ENCODE data around the gene C20orf204.

Gene C20orf204

GRCh38 chr20:64056639-64056888, 20.6 kb downstream of the C20orf204 start:
- no peak for DNase-seq (ENCODE audit: low spot score)

GRCh38 chr20:64056889-64057627, 21.1 kb downstream of the C20orf204 start:
- no peak for DNase-seq (ENCODE audit: low spot score)

GRCh38 chr20:64057628-64058498, 21.9 kb downstream of the C20orf204 start:
- peak; percentile 87 for DNase-seq (ENCODE audit: low spot score)

DNA sequence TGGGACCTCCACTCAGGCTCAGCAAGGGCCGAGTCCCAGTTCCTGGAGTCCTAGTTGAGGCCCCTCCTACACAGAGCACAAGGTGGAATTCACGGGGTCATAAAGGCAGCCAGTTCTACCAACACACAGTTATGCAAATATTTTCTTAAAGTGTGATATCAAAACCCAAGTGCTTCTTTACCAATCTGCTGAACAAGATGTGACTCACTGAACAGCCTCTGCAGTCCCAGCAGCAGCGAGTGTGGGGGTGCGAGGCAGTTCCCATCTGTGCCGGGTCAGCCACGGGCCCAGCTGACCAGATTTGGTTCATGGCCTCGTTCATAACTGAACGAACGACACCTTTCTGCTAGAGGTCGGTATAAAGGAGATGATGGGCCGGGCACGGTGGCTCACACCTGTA, 22.6 kb downstream of the C20orf204 start:
- DNase-seq (ENCODE audit: low spot score) = no peak

DNA sequence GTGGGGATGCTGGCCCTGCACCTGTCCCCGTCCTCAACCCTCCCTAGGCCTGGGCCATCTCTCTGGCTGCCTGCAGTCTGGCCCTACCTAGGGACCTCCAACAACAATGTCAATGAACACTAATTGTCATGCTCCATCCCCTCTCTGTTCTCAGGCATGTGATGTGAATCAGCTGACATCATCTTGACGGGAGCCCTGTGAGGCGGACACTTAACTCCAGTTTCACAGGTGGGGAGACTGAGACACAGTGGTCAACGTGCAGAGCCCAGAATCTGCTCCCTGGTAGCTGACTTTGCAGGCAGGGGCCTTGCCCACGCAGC, 26.3 kb downstream of the C20orf204 start:
- no peak for DNase-seq (ENCODE audit: low spot score)

- DNase-seq (ENCODE audit: low spot score) = peak; percentile 94
Observed at GRCh38 chr20:64062596-64063388, 26.8 kb downstream of the C20orf204 start, which contains the start of gene TCEA2. TCEA2 (plus strand) TSS chr20:64063198; CDS start chr20:64063313, 115 bp downstream.

GRCh38 chr20:64063389-64064144, 27.6 kb downstream of the C20orf204 start:
- no peak for DNase-seq (ENCODE audit: low spot score)

- DNase-seq (ENCODE audit: low spot score) = no peak
Observed at GRCh38 chr20:64064145-64064698, 28.2 kb downstream of the C20orf204 start.

DNA sequence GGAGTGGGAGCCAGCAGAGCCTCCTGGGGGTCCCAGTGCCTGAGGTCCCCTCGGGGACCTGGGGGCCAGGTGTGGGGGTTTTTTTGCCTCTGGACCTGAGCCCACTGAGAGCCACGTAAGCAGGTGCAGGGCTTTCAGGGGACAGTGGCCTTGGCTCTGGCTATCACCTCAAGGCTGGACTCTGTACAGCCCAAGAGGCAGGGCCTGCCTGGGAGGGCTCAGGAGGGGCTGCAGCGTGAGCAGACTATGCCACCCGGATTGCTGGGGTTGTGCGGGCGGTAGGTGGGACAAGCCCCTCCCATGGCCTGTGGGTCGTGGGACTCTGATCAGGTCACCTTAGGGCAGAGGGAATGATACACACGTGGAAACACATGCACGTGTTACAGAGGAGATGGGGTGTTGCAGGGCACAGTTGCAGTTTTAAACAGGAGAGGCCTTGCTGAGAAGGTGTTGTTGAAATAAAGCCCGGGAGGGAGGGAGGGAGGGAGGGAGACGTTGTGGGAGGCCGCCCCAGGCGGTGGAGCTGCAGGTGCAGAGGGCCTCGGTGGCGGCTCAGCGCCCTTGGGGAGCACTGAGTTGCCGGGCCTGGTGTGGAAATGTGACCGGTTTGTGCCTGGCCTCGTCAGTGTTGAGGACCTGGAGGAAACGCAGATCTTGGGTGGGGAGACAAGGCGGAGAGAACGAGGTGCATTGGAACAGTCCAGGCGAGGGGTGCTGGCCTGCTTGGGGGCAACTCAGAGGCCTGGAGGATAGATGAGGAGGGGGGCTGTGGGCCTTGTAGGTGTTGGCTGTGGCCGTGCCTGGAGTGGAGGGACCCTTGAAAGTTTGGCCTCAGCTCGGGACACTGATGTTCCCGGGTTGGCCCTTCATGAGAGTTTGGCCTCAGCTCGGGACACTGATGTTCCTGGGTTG, 29.3 kb downstream of the C20orf204 start:
- DNase-seq (ENCODE audit: low spot score) = no peak

DNA sequence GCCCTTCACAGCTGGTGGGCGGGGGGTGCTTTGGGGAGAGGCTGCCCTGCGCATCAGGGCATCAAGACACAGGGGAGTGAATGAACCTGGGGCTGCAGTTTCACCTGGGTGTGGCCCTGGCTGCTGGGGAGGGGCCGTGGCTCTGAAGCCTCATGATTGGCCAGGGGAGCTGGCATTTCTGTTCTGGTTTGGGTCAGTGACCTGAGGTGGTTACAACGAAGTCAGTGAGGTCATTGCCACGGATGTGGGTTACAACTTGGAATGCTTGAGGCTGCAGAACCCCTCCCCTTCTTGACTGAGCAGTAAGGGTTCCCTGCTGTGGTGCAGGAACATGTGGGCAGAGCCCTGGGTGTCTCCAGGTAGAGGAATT, 30.0 kb downstream of the C20orf204 start:
- DNase-seq (ENCODE audit: low spot score) = no peak

GRCh38 chr20:64067005-64067632, 31.1 kb downstream of the C20orf204 start:
- no peak for DNase-seq (ENCODE audit: low spot score)

DNA sequence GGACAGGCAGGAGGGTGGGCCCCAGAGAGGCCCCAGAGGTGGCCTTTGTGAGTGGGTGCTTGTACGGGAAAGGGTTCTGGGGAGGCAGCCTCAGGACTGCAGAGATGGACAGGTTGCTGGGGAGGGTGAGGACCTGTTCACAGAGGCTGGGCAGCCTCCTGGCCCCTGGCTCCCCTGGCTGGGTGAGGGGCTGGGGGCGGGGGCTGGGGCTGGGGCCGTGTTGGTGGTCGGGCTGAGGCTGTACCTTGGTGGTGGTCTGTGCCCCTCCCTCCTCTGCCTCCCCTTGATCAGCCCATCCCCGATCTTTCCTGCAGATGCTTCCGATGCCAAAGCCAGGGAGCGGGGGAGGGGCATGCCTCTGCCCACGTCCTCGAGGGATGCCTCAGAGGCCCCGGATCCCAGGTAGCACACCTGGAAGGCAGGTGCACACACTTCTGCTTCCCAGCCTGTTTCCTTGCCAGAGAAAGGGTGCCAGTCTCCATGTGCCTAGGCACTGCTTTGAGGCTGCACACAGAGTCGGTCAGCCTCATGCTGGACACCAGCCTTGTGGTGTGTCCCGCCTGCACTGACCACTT, 31.8 kb downstream of the C20orf204 start:
- no peak for DNase-seq (ENCODE audit: low spot score)

GRCh38 chr20:64068386-64069208, 32.6 kb downstream of the C20orf204 start:
- no peak for DNase-seq (ENCODE audit: low spot score)

GRCh38 chr20:64069209-64069613, 33.2 kb downstream of the C20orf204 start:
- DNase-seq (ENCODE audit: low spot score) = no peak

- peak; percentile 57 for DNase-seq (ENCODE audit: low spot score)
Observed at GRCh38 chr20:64069614-64070243, 33.7 kb downstream of the C20orf204 start.

GRCh38 chr20:64070244-64070993, 34.4 kb downstream of the C20orf204 start:
- no peak for DNase-seq (ENCODE audit: low spot score)

Data from cerebellar cortex (tissue), 1 donor.